Neural cell (in vitro differentiated cells): Measurements from ENCODE around the gene FERMT3. TPM values are rescaled to one million over a fixed set of nuclear protein-coding genes. Genes with fewer than 3 reads are reported as not detected.
A peak's percentile ranks its signal among the peaks of the same experiment; 100 is the strongest.

Experiments used
- H2AFZ ChIP-seq: fragments of 200-600, 300-800 bp; sonication (generic), shearing (Covaris generic); 2 replicates; pipeline ENCODE4 v1.6.0; 2014; ENCODE audit warnings: low read depth, mild to moderate bottlenecking, antibody characterized with exemption, low read length, moderate library complexity
- H3F3A ChIP-seq: fragments of 200-600 bp; shearing (Covaris generic); 2 replicates; pipeline ENCODE4 v1.6.1; 2016; ENCODE audit warnings: mild to moderate bottlenecking, moderate library complexity, mixed read lengths, antibody characterized with exemption, low read length; ENCODE audit not compliant: insufficient read depth, poor library complexity, severe bottlenecking
- H3K27ac ChIP-seq: fragments of 200-600, 300-800 bp; sonication (generic), shearing (Covaris generic); 2 replicates; pipeline ENCODE4 v1.5.1; 2014; ENCODE audit warnings: mild to moderate bottlenecking, low read length, moderate library complexity
- H3K27me3 ChIP-seq: fragments of 300-800, 200-600 bp; sonication (generic), shearing (Covaris generic); 2 replicates; pipeline ENCODE4 v1.6.0; 2014; ENCODE audit warnings: mild to moderate bottlenecking, low read depth, low read length, moderate library complexity; ENCODE audit not compliant: insufficient read depth
- H3K36me3 ChIP-seq: fragments of 300-800, 200-600 bp; sonication (generic), shearing (Covaris generic); 2 replicates; pipeline ENCODE4 v1.5.1; 2014; ENCODE audit warnings: mild to moderate bottlenecking, antibody characterized with exemption, low read length, moderate library complexity; ENCODE audit not compliant: insufficient read depth
- H3K4me2 ChIP-seq: fragments of 300-800, 200-600 bp; sonication (generic), shearing (Covaris generic); 2 replicates; pipeline ENCODE4 v1.6.0; 2014; ENCODE audit warnings: mild to moderate bottlenecking, low read length
- H3K4me3 ChIP-seq: fragments of 300-800, 200-600 bp; sonication (generic), shearing (Covaris generic); 2 replicates; pipeline ENCODE4 v1.5.1; 2014; ENCODE audit warnings: mild to moderate bottlenecking, low read length, moderate library complexity
- H3K79me2 ChIP-seq: fragments of 200-600 bp; shearing (Covaris generic); replicated peaks from 2 replicates; pipeline ENCODE4 v1.6.0; 2014; ENCODE audit warnings: mild to moderate bottlenecking, low read length, moderate library complexity; ENCODE audit not compliant: insufficient read depth
- H3K9ac ChIP-seq: fragments of 300-800, 200-600 bp; sonication (generic), shearing (Covaris generic); 2 replicates; pipeline ENCODE4 v1.6.1; 2016; ENCODE audit warnings: mild to moderate bottlenecking, low read length, mixed read lengths
- H3K9me2 ChIP-seq: fragments of 200-600 bp; shearing (Covaris generic); 2 replicates; pipeline ENCODE4 v1.6.1; 2016; ENCODE audit warnings: mild to moderate bottlenecking, low read length, mixed read lengths; ENCODE audit not compliant: insufficient read depth
- H3K9me3 ChIP-seq: fragments of 200-600, 300-800 bp; sonication (generic), shearing (Covaris generic); 2 replicates; pipeline ENCODE4 v1.6.1; 2016; ENCODE audit warnings: mild to moderate bottlenecking, mixed run types, low read length, moderate library complexity, mixed read lengths
- H4K20me1 ChIP-seq: fragments of 200-600 bp; shearing (Covaris generic); 2 replicates; pipeline ENCODE4 v1.6.1; 2016; ENCODE audit warnings: mild to moderate bottlenecking, mixed run types; ENCODE audit not compliant: insufficient read depth
- CTCF ChIP-seq: fragments of 450-650 bp; IDR thresholded peaks from 2 replicates; pipeline ENCODE4 v1.5.1; 2014; ENCODE audit warnings: antibody characterized with exemption, mild to moderate bottlenecking, moderate library complexity; ENCODE audit not compliant: poor library complexity, severe bottlenecking
- EP300 ChIP-seq: fragments of 450-650 bp; conservative IDR thresholded peaks from 2 replicates; pipeline ENCODE4 v1.6.1; 2014; ENCODE audit warnings: antibody characterized with exemption, mild to moderate bottlenecking, moderate library complexity; ENCODE audit not compliant: poor library complexity, severe bottlenecking
- EZH2 ChIP-seq: fragments of 200-600, 300-800 bp; shearing (Covaris generic), sonication (generic); IDR thresholded peaks from 2 replicates; pipeline ENCODE4 v1.6.1; 2014; ENCODE audit warnings: antibody characterized with exemption, low read length, borderline replicate concordance, mild to moderate bottlenecking; ENCODE audit not compliant: insufficient read depth, poor library complexity, severe bottlenecking
- MXI1 ChIP-seq: fragments of 450-650 bp; conservative IDR thresholded peaks from 2 replicates; pipeline ENCODE4 v1.6.1; 2014; ENCODE audit warnings: antibody characterized with exemption, mild to moderate bottlenecking; ENCODE audit not compliant: poor library complexity, severe bottlenecking
- POLR2AphosphoS5 ChIP-seq: IDR thresholded peaks from 2 replicates; pipeline ENCODE4 v1.6.1; 2012
- RAD21 ChIP-seq: fragments of 450-650 bp; conservative IDR thresholded peaks from 2 replicates; pipeline ENCODE4 v1.6.1; 2014; ENCODE audit warnings: antibody characterized with exemption, mild to moderate bottlenecking, moderate library complexity
- REST ChIP-seq: IDR thresholded peaks from 2 replicates; pipeline ENCODE4 v1.6.1; 2012; ENCODE audit warnings: borderline replicate concordance
- SMC3 ChIP-seq: fragments of 450-650 bp; conservative IDR thresholded peaks from 2 replicates; pipeline ENCODE4 v1.6.1; 2014; ENCODE audit warnings: antibody characterized with exemption, mild to moderate bottlenecking, moderate library complexity; ENCODE audit not compliant: poor library complexity
- TAF1 ChIP-seq: IDR thresholded peaks from 2 replicates; pipeline ENCODE4 v1.6.1; 2012; ENCODE audit warnings: low read depth
- polyA plus RNA-seq: library from polyadenylated mRNA; depleted of rRNA; stranded (reverse); fragments of >200 nt; gene quantifications from 2 replicates; pipeline ENCODE4 v1.2.3, GENCODE V29; 2014

The FERMT3 gene
- polyA plus RNA-seq, 1 donor from 2014 or later, result 0.89 TPM

- Histone ChIP-seq H3K4me2 (no peak overlapping the region), H3K9me3 (no peaks in the 10 kb centered on the region), H3K27ac (no peak overlapping the region), H3K79me2 (peaks cover 13% of the 10 kb centered on the region), H2AFZ (no peak overlapping the region), H3K9me2 (no peaks in the 10 kb centered on the region), H4K20me1 (no peaks in the 10 kb centered on the region), H3K9ac (no peak overlapping the region), H3K4me3 (no peak overlapping the region), H3K36me3 (no peaks in the 10 kb centered on the region), H3K27me3 (no peaks in the 10 kb centered on the region), H3F3A (no peaks in the 10 kb centered on the region)
- TF ChIP-seq EP300 (no peak), TAF1 (no peak)
These were observed 37.6 kb downstream of the FERMT3 start for GRCh38 chr11:64244107-64244506.

- Histone ChIP-seq H3K4me2 (peak overlapping the region; percentile 89), H3K27me3 (no peaks in the 10 kb centered on the region), H3K4me3 (peak overlapping the region; percentile 99), H3K36me3 (no peaks in the 10 kb centered on the region), H3K9me2 (no peaks in the 10 kb centered on the region), H3K27ac (peak overlapping the region; percentile 57), H2AFZ (no peak overlapping the region), H3F3A (no peaks in the 10 kb centered on the region), H3K9me3 (no peaks in the 10 kb centered on the region), H3K79me2 (peaks cover 13% of the 10 kb centered on the region), H4K20me1 (no peaks in the 10 kb centered on the region), H3K9ac (peak overlapping the region; percentile 85)
- TF ChIP-seq MXI1 (no peak), TAF1 (no peak), CTCF (no peak), RAD21 (no peak), SMC3 (no peak), EP300 (no peak), POLR2AphosphoS5 (no peak), REST (no peak), EZH2 (no peak)
These were observed 38.4 kb downstream of the FERMT3 start for GRCh38 chr11:64244966-64245365.

GRCh38 chr11:64245401-64245796 is 38.9 kb downstream of the FERMT3 start:
- peaks cover 13% of the 10 kb centered on the region for H3K79me2 ChIP-seq
- peak overlapping the region; percentile 99 for H3K4me3 ChIP-seq
- TF ChIP-seq EZH2 (no peak), SMC3 (no peak), REST (no peak), POLR2AphosphoS5 (no peak), RAD21 (no peak), CTCF (no peak), TAF1 (no peak), EP300 (no peak), MXI1 (no peak)
- H3K9me2 ChIP-seq, result no peaks in the 10 kb centered on the region
- H3K4me2 ChIP-seq, result peak overlapping the region; percentile 89
- no peak overlapping the region for H2AFZ ChIP-seq
- peak overlapping the region; percentile 57 for H3K27ac ChIP-seq
- no peaks in the 10 kb centered on the region for H3K36me3 ChIP-seq
- H3F3A ChIP-seq, result no peaks in the 10 kb centered on the region
- peak overlapping the region; percentile 85 for H3K9ac ChIP-seq
- no peaks in the 10 kb centered on the region for H3K9me3 ChIP-seq
- no peaks in the 10 kb centered on the region for H4K20me1 ChIP-seq
- H3K27me3 ChIP-seq, result no peaks in the 10 kb centered on the region
